ENCODE data around the gene VAMP3. TPM values are rescaled to one million over a fixed set of nuclear protein-coding genes. Genes with fewer than 3 reads are reported as not detected.

VAMP3 gene
- total RNA-seq, 1 experiment from 2014 or later, result 77.8 TPM

GRCh38 chr1:7747605-7748004 is 23.5 kb upstream of the VAMP3 start:
- no peaks in the 10 kb centered on the region for H3K27me3 Mint-ChIP-seq (ENCODE audit: insufficient read depth, unreplicated experiment)
- H3K36me3 Mint-ChIP-seq (ENCODE audit: insufficient read depth, unreplicated experiment), result no peaks in the 10 kb centered on the region
- BruUV-seq (replicated peaks), result no TSS peak
- no peak for DNase-seq
- intact Hi-C loops (cut with micrococcal nuclease; ENCODE audit: unreplicated experiment), result no loop called here
- Histone ChIP-seq H3K9me3 (no peaks in the 10 kb centered on the region), H3K27me3 (replicated peaks; ENCODE audit: control insufficient read depth, insufficient read depth, low read length) (no peaks in the 10 kb centered on the region), H3K4me1 (no peaks in the 10 kb centered on the region), H3K4me3 (ENCODE audit: low read depth, low read length) (no peak overlapping the region), H3K36me3 (ENCODE audit: control insufficient read depth, insufficient read depth, low read length) (no peaks in the 10 kb centered on the region)
- CTCF ChIA-PET, result no interaction called here
- H3K4me1 Mint-ChIP-seq (ENCODE audit: low read depth, unreplicated experiment), result peaks cover 5% of the 10 kb centered on the region
- TF ChIP-seq, protein P1, sequence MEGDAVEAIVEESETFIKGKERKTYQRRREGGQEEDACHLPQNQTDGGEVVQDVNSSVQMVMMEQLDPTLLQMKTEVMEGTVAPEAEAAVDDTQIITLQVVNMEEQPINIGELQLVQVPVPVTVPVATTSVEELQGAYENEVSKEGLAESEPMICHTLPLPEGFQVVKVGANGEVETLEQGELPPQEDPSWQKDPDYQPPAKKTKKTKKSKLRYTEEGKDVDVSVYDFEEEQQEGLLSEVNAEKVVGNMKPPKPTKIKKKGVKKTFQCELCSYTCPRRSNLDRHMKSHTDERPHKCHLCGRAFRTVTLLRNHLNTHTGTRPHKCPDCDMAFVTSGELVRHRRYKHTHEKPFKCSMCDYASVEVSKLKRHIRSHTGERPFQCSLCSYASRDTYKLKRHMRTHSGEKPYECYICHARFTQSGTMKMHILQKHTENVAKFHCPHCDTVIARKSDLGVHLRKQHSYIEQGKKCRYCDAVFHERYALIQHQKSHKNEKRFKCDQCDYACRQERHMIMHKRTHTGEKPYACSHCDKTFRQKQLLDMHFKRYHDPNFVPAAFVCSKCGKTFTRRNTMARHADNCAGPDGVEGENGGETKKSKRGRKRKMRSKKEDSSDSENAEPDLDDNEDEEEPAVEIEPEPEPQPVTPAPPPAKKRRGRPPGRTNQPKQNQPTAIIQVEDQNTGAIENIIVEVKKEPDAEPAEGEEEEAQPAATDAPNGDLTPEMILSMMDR (IDR thresholded peaks at IDR 0.05; ENCODE audit: insufficient read depth in 1 of 2, low read depth in 1 of 2, low read length in 1 of 2, severe bottlenecking in 1 of 2, unreplicated experiment in 1 of 2), result no peak
- POLR2A ChIA-PET, result interaction anchor here (1.3 kb wide), 1 partner anchor 43 kb away, joined by 3 read pairs; no protein-coding TSS in a partner anchor
- H3K4me3 Mint-ChIP-seq (ENCODE audit: unreplicated experiment), result no peak overlapping the region
- no peaks in the 10 kb centered on the region for H3K9me3 Mint-ChIP-seq (ENCODE audit: unreplicated experiment)
- no peak overlapping the region for H3K27ac Mint-ChIP-seq (ENCODE audit: unreplicated experiment)

DNA sequence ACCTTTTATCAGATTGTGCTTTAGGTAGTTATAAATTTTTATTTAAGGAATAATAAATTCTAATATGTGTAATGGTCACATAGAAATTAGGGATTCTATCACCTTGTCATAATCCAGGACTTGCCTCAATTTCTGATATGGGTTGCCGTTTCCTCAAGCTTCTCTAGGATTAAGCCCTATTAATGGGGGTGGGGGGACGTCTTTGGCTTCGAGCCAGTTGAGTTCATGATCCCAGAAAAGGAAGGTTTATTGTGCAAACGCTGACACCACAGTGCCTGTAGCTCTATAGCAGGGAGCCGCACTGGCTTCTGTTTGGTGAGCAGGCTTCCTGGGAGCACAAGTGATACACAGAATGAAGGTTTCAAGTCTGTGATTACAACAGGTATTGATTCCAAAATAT is 22.0 kb upstream of the VAMP3 start:
- ChIA-PET POLR2A (no interaction called here), CTCF (interaction anchor here (7.4 kb wide), 1 partner anchor 81 kb away, joined by 200 read pairs; no protein-coding TSS in a partner anchor)
- H3K27ac Mint-ChIP-seq (ENCODE audit: unreplicated experiment), result no peak overlapping the region
- H3K36me3 Mint-ChIP-seq (ENCODE audit: insufficient read depth, unreplicated experiment), result no peaks in the 10 kb centered on the region
- H3K4me3 ChIP-seq (ENCODE audit: low read depth, low read length), result no peak overlapping the region
- intact Hi-C loops (cut with micrococcal nuclease; ENCODE audit: unreplicated experiment), result no loop called here
- no peaks in the 10 kb centered on the region for H3K4me1 ChIP-seq
- no peaks in the 10 kb centered on the region for H3K36me3 ChIP-seq (ENCODE audit: control insufficient read depth, insufficient read depth, low read length)
- no peaks in the 10 kb centered on the region for H3K9me3 ChIP-seq
- H3K4me3 Mint-ChIP-seq (ENCODE audit: unreplicated experiment), result no peak overlapping the region
- H3K9me3 Mint-ChIP-seq (ENCODE audit: unreplicated experiment), result no peaks in the 10 kb centered on the region
- no peaks in the 10 kb centered on the region for H3K27me3 ChIP-seq (replicated peaks; ENCODE audit: control insufficient read depth, insufficient read depth, low read length)
- peaks cover 7% of the 10 kb centered on the region for H3K4me1 Mint-ChIP-seq (ENCODE audit: low read depth, unreplicated experiment)
- DNase-seq, result no peak
- TF ChIP-seq, protein P1 (IDR thresholded peaks at IDR 0.05; ENCODE audit: insufficient read depth in 1 of 2, low read depth in 1 of 2, low read length in 1 of 2, severe bottlenecking in 1 of 2, unreplicated experiment in 1 of 2), result no peak
- no peaks in the 10 kb centered on the region for H3K27me3 Mint-ChIP-seq (ENCODE audit: insufficient read depth, unreplicated experiment)
- no TSS peak for BruUV-seq (replicated peaks)

- no peaks in the 10 kb centered on the region for H3K27me3 Mint-ChIP-seq (ENCODE audit: insufficient read depth, unreplicated experiment)
- H3K4me1 ChIP-seq, result no peaks in the 10 kb centered on the region
- no peak overlapping the region for H3K27ac Mint-ChIP-seq (ENCODE audit: unreplicated experiment)
- no peak overlapping the region for H3K4me3 ChIP-seq (ENCODE audit: low read depth, low read length)
- no peaks in the 10 kb centered on the region for H3K9me3 ChIP-seq
- H3K36me3 Mint-ChIP-seq (ENCODE audit: insufficient read depth, unreplicated experiment), result no peaks in the 10 kb centered on the region
- TF ChIP-seq, protein P1 (IDR thresholded peaks at IDR 0.05; ENCODE audit: insufficient read depth in 1 of 2, low read depth in 1 of 2, low read length in 1 of 2, severe bottlenecking in 1 of 2, unreplicated experiment in 1 of 2), result no peak
- ChIA-PET POLR2A (no interaction called here), CTCF (interaction anchor here (2.3 to 7.4 kb wide), 2 partner anchors 70 to 83 kb away, joined by 17 to 200 read pairs; no protein-coding TSS in a partner anchor)
- intact Hi-C loops (cut with micrococcal nuclease; ENCODE audit: unreplicated experiment), result no loop called here
- no peak for DNase-seq
- H3K27me3 ChIP-seq (replicated peaks; ENCODE audit: control insufficient read depth, insufficient read depth, low read length), result no peaks in the 10 kb centered on the region
- BruUV-seq (replicated peaks), result no TSS peak
- no peaks in the 10 kb centered on the region for H3K9me3 Mint-ChIP-seq (ENCODE audit: unreplicated experiment)
- peaks cover 7% of the 10 kb centered on the region for H3K4me1 Mint-ChIP-seq (ENCODE audit: low read depth, unreplicated experiment)
- no peaks in the 10 kb centered on the region for H3K36me3 ChIP-seq (ENCODE audit: control insufficient read depth, insufficient read depth, low read length)
- H3K4me3 Mint-ChIP-seq (ENCODE audit: unreplicated experiment), result no peak overlapping the region
These were observed 19.9 kb upstream of the VAMP3 start for GRCh38 chr1:7751174-7751573.

All from Caco-2 (cell line).